Right hindlimb (tissue), 1 donor: ENCODE data around the gene ASB4.
"Not testable (repeated sequence)": the region's sequence is repeated elsewhere in the genome, so short reads cannot be mapped to it uniquely, and the experiment has no call there.

ENCODE experiments used
- DNase-seq: peaks from one replicate; pipeline ENCODE4 v3.0.0-alpha.2; 2018

ASB4 gene

GRCh38 chr7:95479992-95480624 is 5.6 kb upstream of the ASB4 start:
- no peak for DNase-seq

- no peak for DNase-seq
Observed at GRCh38 chr7:95481271-95482165, 4.2 kb upstream of the ASB4 start.

GRCh38 chr7:95482424-95482823 is 3.3 kb upstream of the ASB4 start:
- no peak for DNase-seq

GRCh38 chr7:95490231-95490762 is 4.6 kb downstream of the ASB4 start:
- no peak for DNase-seq

DNA sequence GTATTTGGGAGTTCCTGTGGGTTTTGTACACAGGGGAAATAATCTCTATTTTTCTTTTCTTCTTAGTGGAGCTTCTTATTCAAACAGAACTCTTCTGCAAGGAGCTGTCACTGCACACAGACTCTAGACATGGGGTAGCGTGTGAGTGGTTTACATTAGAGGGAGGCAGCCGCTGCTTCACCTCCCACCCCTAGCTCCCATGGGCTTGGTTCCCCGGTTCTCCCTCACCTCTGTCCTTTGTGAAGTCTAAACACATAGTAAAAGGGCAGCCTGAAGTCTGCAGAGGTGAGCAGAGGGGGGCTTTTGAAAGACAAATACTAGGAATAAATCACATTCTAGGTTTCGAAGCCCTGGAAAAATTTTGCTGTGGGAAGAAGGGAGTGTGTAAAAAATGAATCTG is 5.5 kb downstream of the ASB4 start:
- no peak for DNase-seq

DNA sequence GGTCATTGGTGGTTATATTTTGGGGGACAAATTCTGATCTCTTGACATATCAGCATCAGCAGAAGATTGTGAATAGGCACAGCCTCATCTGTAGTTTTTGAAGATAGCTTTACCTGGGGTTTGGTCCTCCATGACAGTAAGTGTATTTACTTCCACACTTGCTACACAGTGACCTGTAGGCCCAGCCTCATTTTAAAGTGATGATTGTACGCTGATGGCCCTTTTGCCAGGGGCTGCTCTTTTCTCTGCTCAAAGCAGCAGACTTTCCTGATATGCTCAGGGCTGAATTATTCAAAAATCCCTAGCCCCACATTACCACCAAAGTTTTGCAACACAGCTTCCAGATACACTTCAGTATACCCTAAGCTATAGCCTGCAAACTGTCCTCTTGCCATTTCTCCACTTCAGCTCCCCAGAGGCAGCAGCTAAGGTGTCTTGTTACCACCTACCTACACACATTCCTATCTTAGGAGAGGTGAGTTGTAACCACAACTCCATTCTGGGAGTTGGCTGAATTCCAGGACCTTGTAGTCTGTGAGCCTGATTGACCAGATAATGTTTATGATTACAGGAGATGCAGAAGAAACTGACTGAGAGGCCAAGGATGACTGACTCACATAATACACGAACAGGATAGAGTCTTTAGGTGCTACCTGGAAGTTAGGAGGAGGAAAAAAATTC is 6.0 kb downstream of the ASB4 start:
- no peak for DNase-seq

DNA sequence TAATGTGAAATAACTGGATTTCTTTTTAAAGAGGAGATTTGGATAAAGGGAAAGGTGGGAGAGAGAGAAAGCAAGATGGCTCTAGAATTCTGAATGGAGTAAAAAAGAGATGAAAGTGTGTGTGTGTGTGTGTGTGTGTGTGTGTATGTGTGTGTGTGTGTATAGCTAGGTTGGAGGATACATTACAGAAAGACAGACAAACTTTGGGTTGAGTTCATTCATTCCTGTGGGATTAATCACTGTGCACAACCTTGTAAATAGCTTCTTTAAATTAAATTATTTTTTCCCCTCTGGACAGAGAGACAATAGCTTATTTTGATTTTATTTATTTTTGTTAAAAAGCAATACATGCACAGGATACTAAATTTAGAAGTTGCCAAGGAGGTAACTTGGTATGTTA is 7.5 kb downstream of the ASB4 start:
- no peak for DNase-seq

GRCh38 chr7:95493844-95494243 is 8.1 kb downstream of the ASB4 start:
- no peak for DNase-seq

- no peak for DNase-seq
Observed at GRCh38 chr7:95501261-95501832, 15.6 kb downstream of the ASB4 start.

- DNase-seq: no peak
Observed at GRCh38 chr7:95502403-95502802, 16.7 kb downstream of the ASB4 start.

DNA sequence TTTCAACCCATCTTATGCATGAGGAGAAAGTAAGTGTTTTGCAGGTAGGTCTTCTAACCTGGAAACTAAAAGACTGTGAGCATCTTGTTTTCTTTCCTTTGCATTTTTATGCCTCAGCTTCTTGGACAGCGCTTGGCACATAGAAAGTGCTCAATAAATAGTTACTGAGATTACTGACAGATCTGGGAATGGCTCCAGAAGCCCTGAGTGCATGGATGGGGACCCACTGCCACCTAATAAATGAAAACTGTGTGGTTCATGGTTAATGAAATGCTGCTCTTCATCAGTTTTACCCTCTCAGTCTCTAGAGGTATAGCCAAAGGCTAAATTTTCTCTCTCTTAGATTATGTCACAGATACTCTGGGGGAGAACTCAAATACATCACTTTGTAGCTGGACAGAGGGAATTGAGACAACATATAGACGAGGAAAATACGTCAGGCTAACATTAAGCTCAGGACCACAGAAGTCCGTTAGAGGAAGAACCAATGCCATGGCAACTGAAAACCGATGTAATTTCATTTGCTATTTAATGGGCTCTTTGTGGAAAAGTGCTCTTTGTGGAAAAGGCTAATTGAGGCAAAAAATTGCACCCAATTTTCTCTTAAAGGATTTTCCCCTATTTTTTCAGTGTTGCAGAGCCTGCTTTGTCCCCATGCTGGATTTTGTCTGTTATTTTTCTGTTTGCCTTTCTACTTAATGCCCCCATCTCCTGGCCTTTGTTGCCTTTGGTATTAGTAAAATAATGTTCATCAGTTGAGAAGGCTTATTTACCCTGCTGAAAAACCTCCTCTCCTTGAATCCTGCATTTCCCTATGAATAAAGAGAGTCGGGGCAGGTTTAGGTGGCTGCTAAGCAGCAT is 17.8 kb downstream of the ASB4 start:
- DNase-seq: no peak

DNA sequence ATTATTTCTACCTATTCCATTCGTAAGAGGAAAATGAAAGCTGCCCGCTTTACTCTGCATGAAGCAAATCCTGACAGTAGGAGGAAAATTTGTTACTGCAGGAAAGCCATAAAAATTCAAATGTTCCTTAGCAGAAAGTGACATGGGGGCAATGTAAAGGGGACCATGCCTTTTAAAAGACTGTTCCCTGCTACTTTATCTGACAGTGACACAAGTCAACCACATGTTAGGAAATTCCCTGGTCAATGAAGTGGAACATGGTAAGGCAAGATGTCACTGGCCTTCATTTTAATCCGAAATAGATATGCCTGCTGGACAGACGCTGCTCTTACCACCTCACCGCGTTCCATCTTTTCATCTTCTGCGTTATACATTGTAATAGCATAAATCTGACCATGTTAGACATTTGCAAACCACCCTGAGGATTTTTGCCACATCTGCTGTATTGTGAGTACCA is 18.4 kb downstream of the ASB4 start:
- DNase-seq: not testable (repeated sequence)

GRCh38 chr7:95508780-95509179 is 23.0 kb downstream of the ASB4 start:
- no peak for DNase-seq

GRCh38 chr7:95509199-95509598 is 23.5 kb downstream of the ASB4 start:
- peak; percentile 46 for DNase-seq

GRCh38 chr7:95511716-95512260 is 26.0 kb downstream of the ASB4 start:
- peak; percentile 65 for DNase-seq

DNA sequence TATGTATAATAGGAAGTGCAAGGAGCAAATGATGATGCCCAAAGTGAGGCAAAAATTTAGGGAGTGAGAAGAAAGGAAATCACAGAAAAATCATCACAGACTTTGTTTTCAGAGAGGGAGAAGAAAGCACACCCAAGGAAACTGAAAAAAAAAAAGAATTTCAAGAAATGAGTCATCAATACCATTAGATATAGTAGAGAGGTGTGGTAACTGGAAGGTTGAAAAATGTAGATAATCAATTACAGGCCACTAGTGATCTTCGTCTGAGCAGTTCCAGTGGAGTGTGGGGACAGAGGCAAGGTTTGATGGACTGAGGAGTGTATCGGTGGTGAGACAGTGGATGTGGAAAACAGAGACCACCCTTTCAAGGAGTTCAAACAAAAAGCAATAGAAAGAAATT is 31.7 kb downstream of the ASB4 start:
- no peak for DNase-seq

- DNase-seq: no peak
Observed at GRCh38 chr7:95517870-95518269, 32.1 kb downstream of the ASB4 start.

DNA sequence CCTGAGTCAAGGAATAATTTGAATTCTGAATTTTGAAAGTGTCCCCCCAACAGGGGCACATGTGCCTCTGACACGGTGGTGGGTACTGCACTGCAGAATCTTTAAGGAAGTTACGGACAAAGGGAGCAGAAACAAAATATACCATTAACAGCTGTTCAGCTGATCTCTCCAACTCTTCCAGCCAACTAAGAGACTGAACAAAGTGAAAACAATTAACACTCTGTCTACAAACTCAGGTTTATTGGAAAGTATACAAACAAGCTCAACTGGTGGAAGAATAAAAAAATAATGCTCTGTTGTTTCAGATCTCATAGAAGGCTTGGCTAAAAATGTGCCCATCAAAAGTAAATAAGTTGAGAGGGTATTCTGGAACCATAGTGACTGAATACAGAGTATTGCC is 34.4 kb downstream of the ASB4 start:
- DNase-seq: no peak

DNA sequence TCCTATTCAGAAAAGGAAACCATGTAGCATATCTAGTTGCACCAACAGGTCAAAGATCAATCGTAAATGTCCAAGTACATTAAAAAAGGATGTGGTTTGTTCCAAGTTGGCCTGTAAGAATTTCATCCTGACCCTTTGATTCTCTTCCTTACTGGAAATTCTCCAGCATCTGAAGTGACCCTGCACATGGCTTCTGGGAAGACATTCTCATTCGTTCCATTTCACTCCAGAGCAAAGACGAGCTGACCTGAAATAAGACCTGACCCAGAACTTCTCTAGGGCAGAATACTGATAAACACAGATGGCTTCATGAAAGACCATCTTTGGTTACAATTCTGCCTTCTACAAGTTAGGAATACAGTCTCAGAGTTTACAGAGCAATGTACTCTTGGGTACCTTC is 39.8 kb downstream of the ASB4 start:
- no peak for DNase-seq

GRCh38 chr7:95526128-95526738 is 40.5 kb downstream of the ASB4 start:
- no peak for DNase-seq

DNA sequence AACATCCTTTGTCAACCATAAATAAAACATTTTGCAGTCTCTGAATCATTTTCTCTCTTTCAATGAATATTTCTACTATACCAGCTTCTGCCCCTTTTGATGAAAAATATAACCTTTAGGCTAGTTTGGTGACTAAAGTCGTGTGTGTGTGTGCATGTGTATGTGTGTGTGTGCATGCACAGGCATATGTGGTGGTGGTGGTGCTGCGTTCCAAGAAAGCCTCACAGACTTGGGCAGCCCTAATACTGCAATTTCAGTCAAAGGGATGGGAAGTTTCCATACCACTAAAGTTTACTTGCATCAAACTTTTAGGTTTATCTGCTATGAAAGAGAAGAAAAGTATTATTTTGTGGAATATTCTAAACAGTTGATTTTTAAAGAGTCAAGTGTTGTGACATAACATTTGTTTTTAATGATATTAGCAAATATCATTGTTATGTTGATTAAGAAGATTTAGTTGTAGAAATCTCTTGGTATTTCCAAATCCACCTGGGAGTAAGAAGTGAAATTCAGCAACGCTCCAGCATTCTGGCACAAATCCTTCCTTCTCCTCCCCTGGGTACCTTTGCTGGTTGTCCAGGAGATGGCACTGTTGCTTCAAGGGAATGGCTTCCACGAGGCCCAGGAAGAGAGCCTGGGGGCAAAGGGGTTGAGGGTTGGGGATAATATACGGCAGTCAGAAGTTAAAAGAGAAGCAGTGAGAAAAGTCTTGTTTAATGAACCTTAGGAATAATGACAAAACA is 41.5 kb downstream of the ASB4 start:
- DNase-seq: peak; percentile 47
